Epithelial cell of esophagus (primary cell): ENCODE data around the gene EPS15.

Source experiments
- DNase-seq: peaks from one replicate; pipeline ENCODE4 v3.0.0; 2010; ENCODE audit warnings: low read depth
- H3K4me3 ChIP-seq: 2 replicates; pipeline ENCODE4 v1.5.1; 2011; ENCODE audit warnings: mild to moderate bottlenecking, low read length, control low read depth
- CTCF ChIP-seq: IDR thresholded peaks from 2 replicates; pipeline ENCODE4 v1.5.1; 2011; ENCODE audit warnings: low read depth, mild to moderate bottlenecking, low read length, control low read depth, inconsistent platforms; ENCODE audit not compliant: insufficient read depth; ENCODE audit errors: missing control alignments

The EPS15 gene

DNA sequence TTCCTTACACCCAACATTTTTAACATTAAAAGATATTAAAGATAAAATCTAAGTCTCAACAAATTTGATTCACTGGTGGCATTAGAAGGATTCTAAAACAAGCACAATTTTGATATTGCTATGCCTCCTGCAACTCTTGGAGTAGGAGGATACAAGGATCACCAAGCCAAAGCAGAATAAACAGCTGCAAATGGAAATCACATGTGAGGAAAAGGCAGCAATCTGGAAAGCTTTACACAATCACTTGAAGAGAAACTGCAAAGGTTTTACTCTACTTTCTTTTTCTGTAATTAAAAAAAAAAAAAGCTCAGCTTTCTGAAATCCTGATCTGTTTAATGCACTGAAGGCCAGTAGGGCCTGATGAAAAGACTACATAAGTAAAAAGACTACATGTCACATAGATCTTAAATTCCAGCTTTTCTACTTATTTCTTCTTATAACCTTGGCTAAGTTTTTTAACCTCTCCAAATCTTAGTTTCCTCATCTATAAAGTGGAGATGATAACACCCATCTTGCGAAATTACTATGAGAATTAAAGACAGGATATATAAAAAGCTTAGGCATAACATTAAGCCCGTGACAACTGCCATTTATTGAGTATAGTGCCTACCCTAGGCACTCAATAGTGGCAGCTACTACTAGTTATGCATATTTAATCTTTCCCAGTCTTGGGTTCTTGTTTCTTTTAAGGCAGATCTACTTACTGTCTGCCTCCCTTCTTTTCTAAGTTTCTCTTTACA is 73.5 kb downstream of the EPS15 start:
- no peak for TF ChIP-seq CTCF
- H3K4me3 ChIP-seq = no peak overlapping the region
- no peak for DNase-seq

DNA sequence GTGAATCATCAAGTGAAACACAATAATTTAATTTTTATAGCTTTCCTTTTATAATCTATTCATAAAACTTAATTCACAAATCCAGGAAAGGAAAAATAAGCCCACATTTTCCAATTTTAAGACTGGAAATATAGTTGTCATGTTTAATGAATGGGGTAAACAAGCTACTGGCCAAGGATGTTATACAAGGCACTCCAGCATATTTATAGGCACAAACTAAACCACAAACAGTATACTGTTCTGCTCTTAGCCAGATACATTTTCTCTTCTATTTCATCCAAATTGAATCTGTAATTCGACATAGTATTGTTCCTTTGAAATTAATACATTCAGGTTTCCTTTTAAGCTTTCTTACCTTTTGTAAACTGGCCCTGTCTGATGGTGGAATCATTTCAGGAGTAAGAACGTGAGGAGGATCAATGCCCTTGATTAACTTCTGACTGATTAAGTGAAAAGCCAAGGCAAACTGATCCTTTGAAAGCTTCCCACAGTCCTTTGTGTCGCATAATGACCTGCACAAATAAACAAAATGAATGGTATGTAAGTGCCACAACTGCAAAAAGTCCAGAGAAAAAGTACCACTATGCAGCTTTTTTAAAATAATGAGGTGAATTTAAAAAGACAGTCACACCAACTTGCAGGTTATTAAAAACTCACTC is 74.4 kb downstream of the EPS15 start:
- DNase-seq = no peak
- no peak for TF ChIP-seq CTCF
- no peak overlapping the region for H3K4me3 ChIP-seq

GRCh38 chr1:51444096-51444495 is 75.0 kb downstream of the EPS15 start:
- H3K4me3 ChIP-seq = no peak overlapping the region
- DNase-seq = no peak
- TF ChIP-seq CTCF = no peak

DNA sequence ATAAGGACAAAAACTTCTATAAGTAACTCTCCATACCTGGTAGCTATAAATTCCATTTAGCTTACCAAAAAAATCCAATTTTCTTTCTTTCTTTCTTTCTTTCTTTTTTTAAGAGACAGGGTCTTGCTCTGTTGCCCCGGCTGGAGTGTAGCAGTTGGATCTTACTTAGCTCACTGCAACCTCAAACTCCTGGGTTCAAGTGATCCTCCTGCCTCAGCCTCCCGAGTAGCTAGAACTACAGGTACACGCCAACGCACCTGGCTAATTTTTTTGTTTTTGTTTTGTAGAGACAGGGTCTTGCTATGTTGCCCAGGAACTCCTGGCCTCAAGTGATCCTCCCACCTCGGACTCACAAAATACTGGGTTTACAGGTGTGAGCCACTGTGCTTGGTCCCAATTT is 75.5 kb downstream of the EPS15 start:
- no peak for DNase-seq
- no peak overlapping the region for H3K4me3 ChIP-seq

GRCh38 chr1:51442616-51443015 is 76.5 kb downstream of the EPS15 start:
- H3K4me3 ChIP-seq = no peak overlapping the region
- no peak for DNase-seq
- TF ChIP-seq CTCF = no peak

More for the DNA sequence above, 75.5 kb downstream of the EPS15 start:
- no peak for TF ChIP-seq CTCF

DNA sequence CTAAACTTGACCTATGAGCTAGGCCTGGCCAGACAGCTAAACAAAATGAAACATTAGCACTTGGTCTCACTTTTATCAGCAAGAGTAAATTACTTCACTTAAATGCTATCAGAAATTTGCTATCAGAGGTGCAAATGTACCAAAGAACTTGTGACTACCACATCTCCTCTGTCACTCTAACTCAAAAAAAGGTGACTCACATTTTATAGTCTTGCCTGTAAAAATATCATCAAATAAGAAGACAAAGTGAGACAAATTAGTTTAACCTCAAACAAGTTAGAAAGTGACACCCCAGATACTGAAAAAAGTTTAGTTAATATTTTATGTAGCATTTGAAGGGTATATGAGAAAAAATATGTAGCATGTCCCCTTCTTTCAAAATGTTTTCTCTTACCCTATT is 76.9 kb downstream of the EPS15 start:
- no peak for TF ChIP-seq CTCF
- no peak for DNase-seq
- no peak overlapping the region for H3K4me3 ChIP-seq
